H1 (cell line): ENCODE measurements around the gene NELL1. TPM values are rescaled to one million over a fixed set of nuclear protein-coding genes. Genes with fewer than 3 reads are reported as not detected.

Source experiments
- CTCF ChIA-PET: fragments of 300-600 bp; sonication (Branson Sonifier 250); formaldehyde crosslinking; loops from one replicate; lab custom pipeline; 2021; ENCODE audit not compliant: partially characterized antibody; lab: Charles Lee
- POLR2A ChIA-PET: fragments of 300-600 bp; sonication (Branson Sonifier 250); formaldehyde crosslinking; loops from one replicate; lab custom pipeline; 2021; ENCODE audit warnings: inconsistent platforms; ENCODE audit not compliant: partially characterized antibody; lab: Charles Lee
- DNase-seq, 2 experiments: peaks; one replicate each; pipeline versions ENCODE4 v3.0.0 to v3.0.0-alpha.2; 2010 to 2022; ENCODE audit warnings: low spot score in 2 of 2, low read depth in 1 of 2, mixed read lengths in 1 of 2
- FAIRE-seq: peaks from 2 replicates; lab custom pipeline; 2011; peaks lifted over from hg19 to GRCh38; lab: Jason Lieb, UNC
- H2AFZ ChIP-seq: 2 replicates; pipeline ENCODE4 v1.8.1; 2012; ENCODE audit warnings: low read length, inconsistent platforms
- H2AK5ac ChIP-seq: 2 replicates; pipeline ENCODE4 v1.6.1; 2013; ENCODE audit warnings: low read depth, low read length
- H2BK120ac ChIP-seq: replicated peaks from 2 replicates; pipeline ENCODE3; 2013; ENCODE audit warnings: low read depth, low read length, inconsistent platforms
- H2BK12ac ChIP-seq: 2 replicates; pipeline ENCODE4 v1.6.1; 2013; ENCODE audit warnings: low read depth, low read length
- H2BK15ac ChIP-seq: 2 replicates; pipeline ENCODE4 v1.6.1; 2013; ENCODE audit warnings: low read length
- H2BK20ac ChIP-seq: 2 replicates; pipeline ENCODE4 v1.6.1; 2013; ENCODE audit warnings: low read length
- H2BK5ac ChIP-seq: 2 replicates; pipeline ENCODE4 v1.6.1; 2013; ENCODE audit warnings: low read depth, low read length
- H3K14ac ChIP-seq: 2 replicates; pipeline ENCODE4 v1.6.1; 2013; ENCODE audit warnings: inconsistent platforms; ENCODE audit not compliant: insufficient read length
- H3K18ac ChIP-seq: 2 replicates; pipeline ENCODE4 v1.6.1; 2013; ENCODE audit warnings: low read length; ENCODE audit errors: extremely low read depth
- H3K23ac ChIP-seq: 2 replicates; pipeline ENCODE4 v1.6.1; 2013; ENCODE audit warnings: inconsistent platforms; ENCODE audit not compliant: insufficient read length
- H3K23me2 ChIP-seq: 2 replicates; pipeline ENCODE4 v1.6.1; 2013; ENCODE audit warnings: low read depth, low read length
- H3K27ac ChIP-seq: 2 replicates; pipeline ENCODE4 v1.6.1; 2011; ENCODE audit warnings: low read depth, low read length, inconsistent platforms
- H3K27me3 ChIP-seq, 4 experiments: replicated peaks in 1 of 4; 1 replicate in 1 of 4; 2 replicates in 3 of 4; pipeline versions ENCODE4 v1.6.1 to v1.8.1; 2011 to 2013; ENCODE audit warnings: low read length in 3 of 4, mild to moderate bottlenecking in 3 of 4, inconsistent platforms in 2 of 4, mixed read lengths in 2 of 4, moderate library complexity in 1 of 4; ENCODE audit not compliant: control insufficient read depth in 3 of 4, insufficient read depth in 3 of 4; ENCODE audit errors: extremely low read depth in 1 of 4
- H3K36me3 ChIP-seq, 4 experiments: 2 replicates each; pipeline versions ENCODE4 v1.6.1 to v1.8.1; 2011 to 2013; ENCODE audit warnings: mild to moderate bottlenecking in 4 of 4, low read length in 3 of 4, moderate library complexity in 2 of 4, control low read depth in 1 of 4, inconsistent platforms in 1 of 4; ENCODE audit not compliant: insufficient read depth in 4 of 4, control insufficient read depth in 2 of 4
- H3K4ac ChIP-seq: replicated peaks from 2 replicates; pipeline ENCODE3; 2013; ENCODE audit warnings: low read length, low read depth, mixed read lengths, inconsistent platforms; ENCODE audit not compliant: insufficient read length
- H3K4me1 ChIP-seq, 4 experiments: replicated peaks in 1 of 4; 1 replicate in 1 of 4; 2 replicates in 3 of 4; pipeline versions ENCODE4 v1.6.1 to v1.8.1; 2011 to 2013; ENCODE audit warnings: low read length in 3 of 4, inconsistent platforms in 2 of 4, mixed read lengths in 1 of 4; ENCODE audit not compliant: insufficient read depth in 4 of 4, control insufficient read depth in 3 of 4
- H3K4me2 ChIP-seq, 2 experiments: 2 replicates each; pipeline versions ENCODE4 v1.6.1 to v1.8.1; 2011 to 2013; ENCODE audit warnings: low read depth in 2 of 2, low read length in 2 of 2, control low read depth in 1 of 2, inconsistent platforms in 1 of 2, mild to moderate bottlenecking in 1 of 2; ENCODE audit not compliant: insufficient read depth in 1 of 2
- H3K4me3 ChIP-seq, 4 experiments: fragments of 200-600, 300-600 bp in 1 of 4; sonication (generic), shearing (Covaris generic), sonication (Bioruptor Twin) in 1 of 4; 2 replicates each; pipeline versions ENCODE4 v1.5.1 to v1.8.1; 2011 to 2016; ENCODE audit warnings: low read length in 4 of 4, low read depth in 3 of 4, control low read depth in 2 of 4, inconsistent platforms in 2 of 4, mild to moderate bottlenecking in 2 of 4, mixed read lengths in 1 of 4, moderate library complexity in 1 of 4; ENCODE audit not compliant: insufficient read depth in 2 of 4; ENCODE audit errors: extremely low read depth in 1 of 4
- H3K56ac ChIP-seq: replicated peaks from 2 replicates; pipeline ENCODE3; 2013; ENCODE audit warnings: low read depth, mild to moderate bottlenecking, mixed read lengths, low read length, inconsistent platforms; ENCODE audit not compliant: insufficient read length
- H3K79me1 ChIP-seq: 2 replicates; pipeline ENCODE4 v1.6.1; 2013; ENCODE audit warnings: low read depth, low read length, control low read depth
- H3K79me2 ChIP-seq, 2 experiments: 2 replicates each; pipeline versions ENCODE4 v1.6.1 to v1.8.1; 2012 to 2013; ENCODE audit warnings: low read length in 2 of 2, mild to moderate bottlenecking in 2 of 2, inconsistent platforms in 1 of 2; ENCODE audit not compliant: insufficient read depth in 2 of 2, control insufficient read depth in 1 of 2
- H3K9ac ChIP-seq, 4 experiments: replicated peaks in 1 of 4; 1 replicate in 1 of 4; 2 replicates in 3 of 4; pipeline versions ENCODE4 v1.6.1 to v1.8.1; 2011 to 2013; ENCODE audit warnings: low read depth in 3 of 4, low read length in 3 of 4, control low read depth in 2 of 4, mild to moderate bottlenecking in 2 of 4, moderate library complexity in 2 of 4, inconsistent platforms in 1 of 4; ENCODE audit errors: extremely low read depth in 1 of 4
- H3K9me3 ChIP-seq, 2 experiments: 2 replicates each; pipeline versions ENCODE4 v1.6.1 to v1.8.1; 2012 to 2013; ENCODE audit warnings: mild to moderate bottlenecking in 2 of 2, moderate library complexity in 2 of 2, control low read depth in 1 of 2, inconsistent platforms in 1 of 2, low read depth in 1 of 2, low read length in 1 of 2, mixed read lengths in 1 of 2; ENCODE audit not compliant: insufficient read depth in 2 of 2
- H4K20me1 ChIP-seq, 2 experiments: replicated peaks in 1 of 2; 2 replicates each; pipeline versions ENCODE3 to v1.8.1; 2011 to 2013; ENCODE audit warnings: inconsistent platforms in 2 of 2, low read length in 2 of 2, mild to moderate bottlenecking in 1 of 2; ENCODE audit not compliant: insufficient read depth in 2 of 2, control insufficient read depth in 1 of 2
- H4K5ac ChIP-seq: 2 replicates; pipeline ENCODE4 v1.6.1; 2013; ENCODE audit warnings: low read length, low read depth, mixed read lengths, inconsistent platforms; ENCODE audit not compliant: insufficient read length
- H4K8ac ChIP-seq: 2 replicates; pipeline ENCODE4 v1.8.0; 2013; ENCODE audit warnings: mild to moderate bottlenecking, moderate library complexity, low read length, inconsistent platforms; ENCODE audit not compliant: insufficient read depth; ENCODE audit errors: extremely low read depth
- H4K91ac ChIP-seq: replicated peaks from 2 replicates; pipeline ENCODE3; 2013; ENCODE audit warnings: low read length, mixed read lengths, inconsistent platforms; ENCODE audit not compliant: insufficient read length
- CEBPB ChIP-seq: IDR thresholded peaks from 2 replicates; pipeline ENCODE4 v1.6.1; 2012; ENCODE audit warnings: low read depth, low read length
- EP300 ChIP-seq, 2 experiments: IDR thresholded peaks; 1 replicate in 1 of 2; 2 replicates in 1 of 2; pipeline ENCODE4 v1.6.1; 2011 to 2012; ENCODE audit warnings: low read depth in 2 of 2, low read length in 2 of 2, mild to moderate bottlenecking in 2 of 2, borderline replicate concordance in 1 of 2, inconsistent platforms in 1 of 2, moderate library complexity in 1 of 2
- JUND ChIP-seq: IDR thresholded peaks from 2 replicates; pipeline ENCODE4 v1.6.1; 2011; ENCODE audit warnings: mild to moderate bottlenecking, improper control_type of control experiment, low read length
- NRF1 ChIP-seq: IDR thresholded peaks from 2 replicates; pipeline ENCODE4 v1.6.1; 2011; ENCODE audit warnings: mild to moderate bottlenecking, low read depth, low read length, improper control_type of control experiment
- WGBS, 2 experiments: shearing (Covaris generic) in 1 of 2; methylation state at CpG; one replicate each; pipeline versions ENCODE4 v1.1.6 to v1.1.7; 2013 to 2015; ENCODE audit warnings: low lambda C conversion rate in 2 of 2, mixed read lengths in 2 of 2, inconsistent platforms in 1 of 2, low coverage in 1 of 2, missing lambda C conversion rate in 1 of 2; ENCODE audit not compliant: insufficient replicate concordance in 2 of 2, insufficient coverage in 1 of 2, insufficient read length in 1 of 2; ENCODE audit errors: extremely low coverage in 1 of 2, missing lambda C conversion rate in 1 of 2; 5-methylcytosine and 5-hydroxymethylcytosine counted together
- polyA plus RNA-seq, 7 experiments: library from polyadenylated mRNA; depleted of rRNA in 3 of 7; stranded (reverse) in 5 of 7; unstranded in 2 of 7; fragments of >200 nt in 5 of 7; fragments of 200-250 nt in 2 of 7; gene quantifications; 1 replicate in 5 of 7; 2 replicates in 1 of 7; 4 replicates in 1 of 7; pipeline versions ENCODE4 v1.2.1 to v1.2.3, GENCODE V29; 2011 to 2013; ENCODE audit warnings: missing spikeins in 2 of 7, mixed read lengths in 2 of 7
- total RNA-seq: library from RNA; stranded (reverse); fragmentation: NEBNext Ultra II Directional; extraction: Animal tissue kit (Norgen Biotek cat#: 25700); gene quantifications from 2 replicates; pipeline ENCODE4 v1.2.1, GENCODE V29; 2021

NELL1 gene
- total and polyA plus RNA-seq, 2 of the 8 experiments (the other 6 are each of a cell fraction or from before 2014, with no cell fraction given) = 0.21 TPM; not detected in 1

- H3K4me2 ChIP-seq = no peak overlapping the region
- no peak overlapping the region for H2BK20ac ChIP-seq
- no peaks in the 10 kb centered on the region for H3K79me2 ChIP-seq
- H3K23me2 ChIP-seq = no peaks in the 10 kb centered on the region
- no peak overlapping the region for H2BK15ac ChIP-seq
- no peak overlapping the region for H2BK120ac ChIP-seq
- H3K9me3 ChIP-seq = no peaks in the 10 kb centered on the region
- H3K27ac ChIP-seq = no peak overlapping the region
- H2AFZ ChIP-seq = no peak overlapping the region
- no peak overlapping the region for H3K4me3 ChIP-seq
- CTCF ChIA-PET = interaction anchor here (0.5 to 0.8 kb wide), 2 partner anchors 196 to 511 kb away, joined by 3 read pairs; no protein-coding TSS in a partner anchor
- no peaks in the 10 kb centered on the region for H3K79me1 ChIP-seq
- H4K8ac ChIP-seq = no peak overlapping the region
- H3K14ac ChIP-seq = no peak overlapping the region
- H4K91ac ChIP-seq = no peak overlapping the region
- no peak overlapping the region for H4K5ac ChIP-seq
- POLR2A ChIA-PET = no interaction called here
- H3K23ac ChIP-seq = no peak overlapping the region
- no peak overlapping the region for H3K56ac ChIP-seq
- H2BK5ac ChIP-seq = no peak overlapping the region
- TF ChIP-seq CEBPB = no peak
- TF ChIP-seq EP300 (IDR thresholded peaks at IDR 0.05; ENCODE audit: borderline replicate concordance in 1 of 2, low read depth in 2 of 2, low read length in 2 of 2) = no peak
- no peak for TF ChIP-seq JUND
- no peak for TF ChIP-seq NRF1
- H3K9ac ChIP-seq = no peak overlapping the region
- no peak overlapping the region for H3K4ac ChIP-seq
- no peaks in the 10 kb centered on the region for H4K20me1 ChIP-seq
- no peaks in the 10 kb centered on the region for H3K27me3 ChIP-seq
- H3K4me1 ChIP-seq = no peaks in the 10 kb centered on the region
- DNase-seq (no peak), FAIRE-seq (no peak)
- WGBS, 2 experiments = 93 to 100% methylated on average over 1 to 4 of the region's 4 CpGs
- H2AK5ac ChIP-seq = no peak overlapping the region
- no peak overlapping the region for H3K18ac ChIP-seq
- H3K36me3 ChIP-seq = no peaks in the 10 kb centered on the region
- H2BK12ac ChIP-seq = no peak overlapping the region
These were observed 716.5 kb downstream of the NELL1 start for GRCh38 chr11:21385669-21386440.
